ENCODE data around the gene RTN4RL2.

DNA sequence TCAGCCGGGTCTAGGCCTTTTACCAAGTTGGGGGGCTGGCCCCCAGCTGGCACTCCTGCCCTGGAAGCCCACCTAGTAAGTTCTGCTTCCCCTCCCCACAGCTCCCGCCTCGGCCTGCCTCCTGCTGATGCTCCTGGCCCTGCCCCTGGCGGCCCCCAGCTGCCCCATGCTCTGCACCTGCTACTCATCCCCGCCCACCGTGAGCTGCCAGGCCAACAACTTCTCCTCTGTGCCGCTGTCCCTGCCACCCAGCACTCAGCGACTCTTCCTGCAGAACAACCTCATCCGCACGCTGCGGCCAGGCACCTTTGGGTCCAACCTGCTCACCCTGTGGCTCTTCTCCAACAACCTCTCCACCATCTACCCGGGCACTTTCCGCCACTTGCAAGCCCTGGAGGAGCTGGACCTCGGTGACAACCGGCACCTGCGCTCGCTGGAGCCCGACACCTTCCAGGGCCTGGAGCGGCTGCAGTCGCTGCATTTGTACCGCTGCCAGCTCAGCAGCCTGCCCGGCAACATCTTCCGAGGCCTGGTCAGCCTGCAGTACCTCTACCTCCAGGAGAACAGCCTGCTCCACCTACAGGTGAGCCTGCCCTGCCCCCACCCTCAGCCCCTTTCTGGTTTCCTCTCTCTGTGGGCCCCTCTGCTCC is 7.3 kb downstream of the RTN4RL2 start:
- no peak for TF ChIP-seq NEUROD1 (IDR thresholded peaks at IDR 0.05; ENCODE audit: borderline replicate concordance, low read depth, low read length, partially characterized antibody)
- TF ChIP-seq, protein P1, sequence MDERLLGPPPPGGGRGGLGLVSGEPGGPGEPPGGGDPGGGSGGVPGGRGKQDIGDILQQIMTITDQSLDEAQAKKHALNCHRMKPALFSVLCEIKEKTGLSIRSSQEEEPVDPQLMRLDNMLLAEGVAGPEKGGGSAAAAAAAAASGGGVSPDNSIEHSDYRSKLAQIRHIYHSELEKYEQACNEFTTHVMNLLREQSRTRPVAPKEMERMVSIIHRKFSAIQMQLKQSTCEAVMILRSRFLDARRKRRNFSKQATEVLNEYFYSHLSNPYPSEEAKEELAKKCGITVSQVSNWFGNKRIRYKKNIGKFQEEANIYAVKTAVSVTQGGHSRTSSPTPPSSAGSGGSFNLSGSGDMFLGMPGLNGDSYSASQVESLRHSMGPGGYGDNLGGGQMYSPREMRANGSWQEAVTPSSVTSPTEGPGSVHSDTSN (CRISPR knock-in tag; IDR thresholded peaks at IDR 0.05; ENCODE audit: low read depth), result no peak
- TF ChIP-seq, protein P1 (tag; conservative IDR thresholded peaks at IDR 0.05; ENCODE audit: low read depth), result no peak
- TF ChIP-seq ZNF174 (CRISPR knock-in tag; IDR thresholded peaks at IDR 0.05), result no peak
- TF ChIP-seq EZH2 (IDR thresholded peaks at IDR 0.05; ENCODE audit: borderline replicate concordance, low read depth, low read length), result no peak
- TF ChIP-seq, protein P2, sequence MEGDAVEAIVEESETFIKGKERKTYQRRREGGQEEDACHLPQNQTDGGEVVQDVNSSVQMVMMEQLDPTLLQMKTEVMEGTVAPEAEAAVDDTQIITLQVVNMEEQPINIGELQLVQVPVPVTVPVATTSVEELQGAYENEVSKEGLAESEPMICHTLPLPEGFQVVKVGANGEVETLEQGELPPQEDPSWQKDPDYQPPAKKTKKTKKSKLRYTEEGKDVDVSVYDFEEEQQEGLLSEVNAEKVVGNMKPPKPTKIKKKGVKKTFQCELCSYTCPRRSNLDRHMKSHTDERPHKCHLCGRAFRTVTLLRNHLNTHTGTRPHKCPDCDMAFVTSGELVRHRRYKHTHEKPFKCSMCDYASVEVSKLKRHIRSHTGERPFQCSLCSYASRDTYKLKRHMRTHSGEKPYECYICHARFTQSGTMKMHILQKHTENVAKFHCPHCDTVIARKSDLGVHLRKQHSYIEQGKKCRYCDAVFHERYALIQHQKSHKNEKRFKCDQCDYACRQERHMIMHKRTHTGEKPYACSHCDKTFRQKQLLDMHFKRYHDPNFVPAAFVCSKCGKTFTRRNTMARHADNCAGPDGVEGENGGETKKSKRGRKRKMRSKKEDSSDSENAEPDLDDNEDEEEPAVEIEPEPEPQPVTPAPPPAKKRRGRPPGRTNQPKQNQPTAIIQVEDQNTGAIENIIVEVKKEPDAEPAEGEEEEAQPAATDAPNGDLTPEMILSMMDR (IDR thresholded peaks at IDR 0.05 in 2 of 3, conservative IDR thresholded peaks at IDR 0.05 in 1 of 3; ENCODE audit: insufficient read depth in 2 of 3, low read depth in 1 of 3, low read length in 3 of 3), result no peak
- no peak for TF ChIP-seq RNF219 (CRISPR knock-in tag; IDR thresholded peaks at IDR 0.05)
- TF ChIP-seq ARID2 (IDR thresholded peaks at IDR 0.05), result no peak
- no peak for TF ChIP-seq CHD2 (IDR thresholded peaks at IDR 0.05; ENCODE audit: low read depth, low read length)
- no peak for TF ChIP-seq BCL6 (CRISPR knock-in tag; IDR thresholded peaks at IDR 0.05)
- no peak for TF ChIP-seq MED1 (CRISPR knock-in tag; IDR thresholded peaks at IDR 0.05; ENCODE audit: borderline replicate concordance)
- no peak for TF ChIP-seq MYC (IDR thresholded peaks at IDR 0.05; ENCODE audit: low read depth, low read length)
- no peak for TF ChIP-seq MYC (CRISPR knock-in tag; IDR thresholded peaks at IDR 0.05; ENCODE audit: borderline replicate concordance, low read depth)
- TF ChIP-seq GABPB1 (CRISPR knock-in tag; IDR thresholded peaks at IDR 0.05), result no peak
